ENCODE results near the gene RNF130.

DNA sequence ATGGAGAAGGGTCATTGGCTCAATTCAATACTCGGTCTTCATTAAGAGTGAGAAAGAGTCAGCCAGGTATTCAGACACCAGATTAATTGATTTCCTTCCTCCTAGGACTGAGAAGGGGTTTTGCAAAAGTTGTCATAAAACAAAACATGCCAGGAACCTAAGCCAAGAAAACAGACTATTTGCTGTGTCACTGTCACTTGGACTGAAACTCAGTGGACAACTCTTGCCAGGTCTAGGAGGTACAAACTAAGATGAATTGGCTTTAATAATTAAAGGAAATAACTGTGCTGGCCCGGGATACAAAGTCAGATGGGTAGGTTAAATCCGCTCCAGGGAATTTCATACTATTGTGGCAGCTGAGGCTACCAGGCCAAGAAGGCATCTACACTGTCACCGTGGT, 92.8 kb downstream of the RNF130 start:
- TF ChIP-seq, protein P1, sequence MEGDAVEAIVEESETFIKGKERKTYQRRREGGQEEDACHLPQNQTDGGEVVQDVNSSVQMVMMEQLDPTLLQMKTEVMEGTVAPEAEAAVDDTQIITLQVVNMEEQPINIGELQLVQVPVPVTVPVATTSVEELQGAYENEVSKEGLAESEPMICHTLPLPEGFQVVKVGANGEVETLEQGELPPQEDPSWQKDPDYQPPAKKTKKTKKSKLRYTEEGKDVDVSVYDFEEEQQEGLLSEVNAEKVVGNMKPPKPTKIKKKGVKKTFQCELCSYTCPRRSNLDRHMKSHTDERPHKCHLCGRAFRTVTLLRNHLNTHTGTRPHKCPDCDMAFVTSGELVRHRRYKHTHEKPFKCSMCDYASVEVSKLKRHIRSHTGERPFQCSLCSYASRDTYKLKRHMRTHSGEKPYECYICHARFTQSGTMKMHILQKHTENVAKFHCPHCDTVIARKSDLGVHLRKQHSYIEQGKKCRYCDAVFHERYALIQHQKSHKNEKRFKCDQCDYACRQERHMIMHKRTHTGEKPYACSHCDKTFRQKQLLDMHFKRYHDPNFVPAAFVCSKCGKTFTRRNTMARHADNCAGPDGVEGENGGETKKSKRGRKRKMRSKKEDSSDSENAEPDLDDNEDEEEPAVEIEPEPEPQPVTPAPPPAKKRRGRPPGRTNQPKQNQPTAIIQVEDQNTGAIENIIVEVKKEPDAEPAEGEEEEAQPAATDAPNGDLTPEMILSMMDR (IDR thresholded peaks at IDR 0.05): no peak
- TF ChIP-seq POLR2A (IDR thresholded peaks at IDR 0.05) (no peak), POLR2AphosphoS5 (IDR thresholded peaks at IDR 0.05; ENCODE audit: insufficient read depth in 1 of 2, low read depth in 1 of 2) (no peak)

All from vagina (tissue), 2 donors.